Stimulated activated naive CD4-positive, alpha-beta T cell (primary cell): ENCODE measurements around the gene BTBD2.

ENCODE experiments used
- DNase-seq, 6 experiments: peaks; one replicate each; lab custom pipeline; 2025; lab: John Stamatoyannopoulos, UW

Gene BTBD2

GRCh38 chr19:2015608-2015950 lies at the start of gene BTBD2:
Gene BTBD2 (minus strand): TSS chr19:2015714. CDS start chr19:2015703, 11 bp downstream.
- DNase-seq, result peak in 5 of 6 experiments; percentile 20 to 56 (median 47)

- no peak for DNase-seq
Observed at GRCh38 chr19:2064788-2065524, 49.4 kb upstream of the BTBD2 start.

- no peak for DNase-seq
Observed at GRCh38 chr19:2064395-2064787, 48.9 kb upstream of the BTBD2 start.

GRCh38 chr19:2063824-2064223 lies 48.3 kb upstream of the BTBD2 start:
- no peak for DNase-seq

- no peak for DNase-seq
Observed at GRCh38 chr19:2062770-2063169, 47.3 kb upstream of the BTBD2 start.

- DNase-seq, result no peak
Observed at GRCh38 chr19:2062389-2062729, 46.8 kb upstream of the BTBD2 start.

- peak; percentile 98 to 99 (median 99) for DNase-seq
Observed at GRCh38 chr19:2061495-2062388, 46.2 kb upstream of the BTBD2 start.

- peak in 4 of 6 experiments; percentile 56 to 72 (median 62) for DNase-seq
Observed at GRCh38 chr19:2060884-2061494, 45.5 kb upstream of the BTBD2 start.

GRCh38 chr19:2059422-2060201 lies 44.1 kb upstream of the BTBD2 start:
- DNase-seq, result no peak

- DNase-seq, result no peak
Observed at GRCh38 chr19:2058570-2059421, 43.3 kb upstream of the BTBD2 start.

- no peak for DNase-seq
Observed at GRCh38 chr19:2057484-2058469, 42.3 kb upstream of the BTBD2 start.

GRCh38 chr19:2056837-2057192 lies 41.3 kb upstream of the BTBD2 start:
- DNase-seq, result peak in 1 of 6 experiments; percentile 38

- DNase-seq, result peak in 1 of 6 experiments; percentile 41
Observed at GRCh38 chr19:2055931-2056836, 40.7 kb upstream of the BTBD2 start.

GRCh38 chr19:2054763-2055162 lies 39.2 kb upstream of the BTBD2 start:
- no peak for DNase-seq

- no peak for DNase-seq
Observed at GRCh38 chr19:2053601-2054389, 38.3 kb upstream of the BTBD2 start.

GRCh38 chr19:2051773-2052704 lies 36.5 kb upstream of the BTBD2 start:
- peak; percentile 22 to 64 (median 55) for DNase-seq
